ENCODE data around the gene SPP1. TPM values are rescaled to one million over a fixed set of nuclear protein-coding genes. Genes with fewer than 3 reads are reported as not detected.
"Not testable (repeated sequence)": the region's sequence is repeated elsewhere in the genome, so short reads cannot be mapped to it uniquely, and the experiment has no call there.

Gene SPP1
- polyA plus RNA-seq, 1 donor = 65.6 TPM

- Histone ChIP-seq H3K27me3 (ENCODE audit: control insufficient read depth, insufficient read depth, low read length) (no peaks in the 10 kb centered on the region), H3K4me1 (ENCODE audit: control insufficient read depth, insufficient read depth, low read length) (no peaks in the 10 kb centered on the region), H3K36me3 (ENCODE audit: control insufficient read depth, insufficient read depth, low read length) (no peaks in the 10 kb centered on the region), H3K4me3 (ENCODE audit: low read length) (no peak overlapping the region), H3K9me3 (ENCODE audit: control insufficient read depth, low read depth, low read length) (no peaks in the 10 kb centered on the region), H3K27ac (ENCODE audit: low read length) (no peak overlapping the region)
- DNase-seq = no peak
- WGBS (ENCODE audit: insufficient coverage, low lambda C conversion rate) = no CpG with 5 or more reads among the region's 1 CpG
Measured at GRCh38 chr4:87937523-87937922, 38.0 kb upstream of the SPP1 start.

GRCh38 chr4:87938746-87939145 is 36.8 kb upstream of the SPP1 start:
- Histone ChIP-seq H3K4me3 (ENCODE audit: low read length) (no peak overlapping the region), H3K27ac (ENCODE audit: low read length) (no peak overlapping the region), H3K36me3 (ENCODE audit: control insufficient read depth, insufficient read depth, low read length) (no peaks in the 10 kb centered on the region), H3K4me1 (ENCODE audit: control insufficient read depth, insufficient read depth, low read length) (no peaks in the 10 kb centered on the region), H3K9me3 (ENCODE audit: control insufficient read depth, low read depth, low read length) (no peaks in the 10 kb centered on the region), H3K27me3 (ENCODE audit: control insufficient read depth, insufficient read depth, low read length) (peaks cover 1% of the 10 kb centered on the region)
- no peak for DNase-seq

GRCh38 chr4:87939978-87940690 is 35.4 kb upstream of the SPP1 start:
- Histone ChIP-seq H3K27me3 (ENCODE audit: control insufficient read depth, insufficient read depth, low read length) (peaks cover 2% of the 10 kb centered on the region), H3K4me3 (ENCODE audit: low read length) (no peak overlapping the region), H3K27ac (ENCODE audit: low read length) (no peak overlapping the region), H3K36me3 (ENCODE audit: control insufficient read depth, insufficient read depth, low read length) (no peaks in the 10 kb centered on the region), H3K4me1 (ENCODE audit: control insufficient read depth, insufficient read depth, low read length) (no peaks in the 10 kb centered on the region), H3K9me3 (ENCODE audit: control insufficient read depth, low read depth, low read length) (no peaks in the 10 kb centered on the region)
- no peak for DNase-seq
- WGBS (ENCODE audit: insufficient coverage, low lambda C conversion rate) = 100% methylated on average over 1 of the region's 2 CpGs

GRCh38 chr4:87940809-87941208 is 34.7 kb upstream of the SPP1 start:
- H3K27ac ChIP-seq (ENCODE audit: low read length); H3K4me1 ChIP-seq (ENCODE audit: control insufficient read depth, insufficient read depth, low read length); H3K36me3 ChIP-seq (ENCODE audit: control insufficient read depth, insufficient read depth, low read length); H3K4me3 ChIP-seq (ENCODE audit: low read length); H3K27me3 ChIP-seq (ENCODE audit: control insufficient read depth, insufficient read depth, low read length); H3K9me3 ChIP-seq (ENCODE audit: control insufficient read depth, low read depth, low read length); DNase-seq: not testable (repeated sequence)
- no CpG with 5 or more reads among the region's 2 CpGs for WGBS (ENCODE audit: insufficient coverage, low lambda C conversion rate)

- H3K27ac ChIP-seq (ENCODE audit: low read length) = no peak overlapping the region
- no peaks in the 10 kb centered on the region for H3K4me1 ChIP-seq (ENCODE audit: control insufficient read depth, insufficient read depth, low read length)
- no peak overlapping the region for H3K4me3 ChIP-seq (ENCODE audit: low read length)
- H3K9me3 ChIP-seq (ENCODE audit: control insufficient read depth, low read depth, low read length) = no peaks in the 10 kb centered on the region
- WGBS (ENCODE audit: insufficient coverage, low lambda C conversion rate) = 89% methylated on average over 1 of the region's 5 CpGs
- no peaks in the 10 kb centered on the region for H3K36me3 ChIP-seq (ENCODE audit: control insufficient read depth, insufficient read depth, low read length)
- peaks cover 2% of the 10 kb centered on the region for H3K27me3 ChIP-seq (ENCODE audit: control insufficient read depth, insufficient read depth, low read length)
- no peak for DNase-seq
Measured at GRCh38 chr4:87941537-87942392, 33.7 kb upstream of the SPP1 start.

- H3K9me3 ChIP-seq (ENCODE audit: control insufficient read depth, low read depth, low read length) = no peaks in the 10 kb centered on the region
- no peak overlapping the region for H3K4me3 ChIP-seq (ENCODE audit: low read length)
- no peak overlapping the region for H3K27ac ChIP-seq (ENCODE audit: low read length)
- WGBS (ENCODE audit: insufficient coverage, low lambda C conversion rate) = no CpG with 5 or more reads among the region's 3 CpGs
- H3K27me3 ChIP-seq (ENCODE audit: control insufficient read depth, insufficient read depth, low read length) = peaks cover 2% of the 10 kb centered on the region
- no peaks in the 10 kb centered on the region for H3K4me1 ChIP-seq (ENCODE audit: control insufficient read depth, insufficient read depth, low read length)
- H3K36me3 ChIP-seq (ENCODE audit: control insufficient read depth, insufficient read depth, low read length) = no peaks in the 10 kb centered on the region
- DNase-seq = no peak
Measured at GRCh38 chr4:87943660-87944149, 31.8 kb upstream of the SPP1 start.

GRCh38 chr4:87944967-87945366 is 30.5 kb upstream of the SPP1 start:
- Histone ChIP-seq H3K27ac (ENCODE audit: low read length) (no peak overlapping the region), H3K9me3 (ENCODE audit: control insufficient read depth, low read depth, low read length) (no peaks in the 10 kb centered on the region), H3K4me3 (ENCODE audit: low read length) (no peak overlapping the region), H3K36me3 (ENCODE audit: control insufficient read depth, insufficient read depth, low read length) (no peaks in the 10 kb centered on the region), H3K4me1 (ENCODE audit: control insufficient read depth, insufficient read depth, low read length) (no peaks in the 10 kb centered on the region), H3K27me3 (ENCODE audit: control insufficient read depth, insufficient read depth, low read length) (peaks cover 2% of the 10 kb centered on the region)
- WGBS (ENCODE audit: insufficient coverage, low lambda C conversion rate) = 94% methylated on average over 3 of the region's 8 CpGs
- no peak for DNase-seq

- WGBS (ENCODE audit: insufficient coverage, low lambda C conversion rate) = no CpG with 5 or more reads among the region's 3 CpGs
Measured at GRCh38 chr4:87946766-87947165, 28.7 kb upstream of the SPP1 start.

GRCh38 chr4:87947381-87948160 is 27.9 kb upstream of the SPP1 start:
- Histone ChIP-seq H3K27me3 (ENCODE audit: control insufficient read depth, insufficient read depth, low read length) (peaks cover 2% of the 10 kb centered on the region), H3K27ac (ENCODE audit: low read length) (no peak overlapping the region), H3K4me3 (ENCODE audit: low read length) (no peak overlapping the region), H3K9me3 (ENCODE audit: control insufficient read depth, low read depth, low read length) (no peaks in the 10 kb centered on the region), H3K4me1 (ENCODE audit: control insufficient read depth, insufficient read depth, low read length) (no peaks in the 10 kb centered on the region), H3K36me3 (ENCODE audit: control insufficient read depth, insufficient read depth, low read length) (no peaks in the 10 kb centered on the region)
- no peak for DNase-seq
- no CpG with 5 or more reads among the region's 6 CpGs for WGBS (ENCODE audit: insufficient coverage, low lambda C conversion rate)

More at GRCh38 chr4:87946766-87947165, 28.7 kb upstream of the SPP1 start:
- no peaks in the 10 kb centered on the region for H3K9me3 ChIP-seq (ENCODE audit: control insufficient read depth, low read depth, low read length)
- no peaks in the 10 kb centered on the region for H3K4me1 ChIP-seq (ENCODE audit: control insufficient read depth, insufficient read depth, low read length)
- H3K27me3 ChIP-seq (ENCODE audit: control insufficient read depth, insufficient read depth, low read length) = peaks cover 2% of the 10 kb centered on the region
- DNase-seq = no peak
- H3K36me3 ChIP-seq (ENCODE audit: control insufficient read depth, insufficient read depth, low read length) = no peaks in the 10 kb centered on the region
- no peak overlapping the region for H3K27ac ChIP-seq (ENCODE audit: low read length)
- no peak overlapping the region for H3K4me3 ChIP-seq (ENCODE audit: low read length)

GRCh38 chr4:87949961-87950360 is 25.6 kb upstream of the SPP1 start:
- H3K9me3 ChIP-seq (ENCODE audit: control insufficient read depth, low read depth, low read length) = no peaks in the 10 kb centered on the region
- WGBS (ENCODE audit: insufficient coverage, low lambda C conversion rate) = no CpG with 5 or more reads among the region's 1 CpG
- no peaks in the 10 kb centered on the region for H3K36me3 ChIP-seq (ENCODE audit: control insufficient read depth, insufficient read depth, low read length)
- no peaks in the 10 kb centered on the region for H3K27me3 ChIP-seq (ENCODE audit: control insufficient read depth, insufficient read depth, low read length)
- peak in 1 of 2 donors; percentile 7 for DNase-seq
- no peaks in the 10 kb centered on the region for H3K4me1 ChIP-seq (ENCODE audit: control insufficient read depth, insufficient read depth, low read length)
- no peak overlapping the region for H3K4me3 ChIP-seq (ENCODE audit: low read length)
- H3K27ac ChIP-seq (ENCODE audit: low read length) = no peak overlapping the region

Data from large intestine (tissue), 3 donors.